Effector memory CD4-positive, alpha-beta T cell (primary cell): Measurements from ENCODE around the gene INSC.
A peak's percentile ranks its signal among the peaks of the same experiment; 100 is the strongest.
"Not testable (repeated sequence)": the region's sequence is repeated elsewhere in the genome, so short reads cannot be mapped to it uniquely, and the experiment has no call there.

Experiments
- DNase-seq, 3 donors: peaks; one replicate each; pipeline ENCODE4 v3.0.0-alpha.2; 2020
- H3K27ac ChIP-seq: 2 replicates; pipeline ENCODE4 v1.7.0; 2013; ENCODE audit warnings: mild to moderate bottlenecking, low read length, moderate library complexity; ENCODE audit not compliant: insufficient read depth, poor library complexity, severe bottlenecking
- H3K27me3 ChIP-seq: replicated peaks from 2 replicates; pipeline ENCODE4 v1.7.0; 2013; ENCODE audit warnings: mild to moderate bottlenecking, low read length; ENCODE audit not compliant: insufficient read depth, control insufficient read depth, poor library complexity, severe bottlenecking
- H3K36me3 ChIP-seq: 2 replicates; pipeline ENCODE4 v1.7.0; 2013; ENCODE audit warnings: mild to moderate bottlenecking, low read length, moderate library complexity; ENCODE audit not compliant: control insufficient read depth, insufficient read depth
- H3K4me1 ChIP-seq: 2 replicates; pipeline ENCODE4 v1.7.0; 2013; ENCODE audit warnings: low read length, mild to moderate bottlenecking; ENCODE audit not compliant: control insufficient read depth, insufficient read depth, poor library complexity, severe bottlenecking
- H3K4me3 ChIP-seq: 2 replicates; pipeline ENCODE4 v1.7.0; 2013; ENCODE audit warnings: low read length, low read depth, mild to moderate bottlenecking; ENCODE audit not compliant: insufficient read depth, poor library complexity, severe bottlenecking
- H3K9me3 ChIP-seq: 2 replicates; pipeline ENCODE4 v1.7.0; 2013; ENCODE audit warnings: mild to moderate bottlenecking, low read length, moderate library complexity; ENCODE audit not compliant: control insufficient read depth
- total RNA-seq, 3 donors: gene quantifications; one replicate each; lab custom pipeline; 2026; lab: John Stamatoyannopoulos, UW

The INSC gene, protein sequence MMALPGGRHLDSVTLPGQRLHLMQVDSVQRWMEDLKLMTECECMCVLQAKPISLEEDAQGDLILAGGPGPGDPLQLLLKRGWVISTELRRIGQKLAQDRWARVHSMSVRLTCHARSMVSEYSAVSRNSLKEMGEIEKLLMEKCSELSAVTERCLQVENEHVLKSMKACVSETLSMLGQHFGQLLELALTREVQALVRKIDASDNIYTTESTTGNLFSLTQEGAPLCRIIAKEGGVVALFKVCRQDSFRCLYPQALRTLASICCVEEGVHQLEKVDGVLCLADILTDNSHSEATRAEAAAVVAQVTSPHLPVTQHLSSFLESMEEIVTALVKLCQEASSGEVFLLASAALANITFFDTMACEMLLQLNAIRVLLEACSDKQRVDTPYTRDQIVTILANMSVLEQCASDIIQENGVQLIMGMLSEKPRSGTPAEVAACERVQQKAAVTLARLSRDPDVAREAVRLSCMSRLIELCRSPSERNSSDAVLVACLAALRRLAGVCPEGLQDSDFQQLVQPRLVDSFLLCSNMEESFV
- 0 to 0.17 (median 0) reads per million in 3 donors for total RNA-seq

DNA sequence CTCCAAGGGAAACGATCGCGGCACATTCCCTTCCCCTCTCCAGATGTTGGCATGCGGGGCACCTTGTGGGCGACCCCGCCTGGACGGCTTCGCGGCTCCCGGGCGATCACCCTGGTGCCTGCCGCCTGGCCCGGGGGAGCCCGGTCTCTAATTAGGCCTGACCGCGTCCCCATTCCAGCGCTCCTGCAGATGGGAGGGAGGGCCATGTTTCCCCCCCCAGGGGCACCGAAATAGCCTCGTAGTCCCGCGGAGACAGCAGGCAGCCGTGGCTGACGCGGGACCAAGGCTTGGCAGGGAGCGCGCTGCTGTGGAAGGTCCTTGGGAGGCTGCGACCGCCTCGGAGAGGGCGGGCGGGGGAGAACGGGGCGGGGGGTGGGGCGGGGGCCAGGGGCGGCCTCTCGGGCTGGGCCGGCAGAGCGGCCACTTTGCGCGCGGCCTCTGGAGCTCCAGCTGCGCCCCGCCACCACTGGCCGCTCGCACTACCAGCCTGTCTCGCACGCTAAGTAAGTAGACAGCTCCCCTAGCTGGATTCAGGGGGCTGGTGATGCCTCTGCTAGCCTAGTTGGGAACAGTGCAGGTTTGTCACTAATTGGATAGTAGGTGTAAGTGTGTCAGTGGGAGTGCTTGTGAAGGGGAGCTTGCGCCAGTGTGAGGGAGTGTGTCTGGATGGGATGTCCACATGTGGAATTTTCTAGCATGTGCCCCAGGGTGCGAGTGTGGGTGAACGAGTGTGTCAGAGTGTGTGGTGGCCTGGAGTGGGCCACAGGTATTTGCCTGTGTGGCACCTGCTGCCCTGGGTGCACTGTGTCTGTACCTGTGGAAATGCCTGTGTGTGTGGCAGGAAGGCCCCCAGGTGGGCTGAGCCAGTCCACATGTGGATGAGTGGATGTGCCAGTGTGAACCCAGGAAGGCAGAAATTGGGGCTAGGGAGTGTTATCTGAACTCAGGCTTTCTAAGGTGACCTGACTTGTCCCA lies at the start of gene INSC:
Gene INSC, plus strand, starts transcription at position 423 of the 975 bp plus-strand sequence. CDS start 34,252 bp downstream, outside the sequence.
- no peaks in the 10 kb centered on the region for H3K4me1 ChIP-seq
- H3K27ac ChIP-seq: no peak within 1 kb of the TSS
- no peaks in the 10 kb centered on the region for H3K9me3 ChIP-seq
- no peak within 1 kb of the TSS for H3K4me3 ChIP-seq
- no peak for DNase-seq
- H3K27me3 ChIP-seq: peaks cover 7% of the 10 kb centered on the region
- H3K36me3 ChIP-seq: no peaks in the 10 kb centered on the region

DNA sequence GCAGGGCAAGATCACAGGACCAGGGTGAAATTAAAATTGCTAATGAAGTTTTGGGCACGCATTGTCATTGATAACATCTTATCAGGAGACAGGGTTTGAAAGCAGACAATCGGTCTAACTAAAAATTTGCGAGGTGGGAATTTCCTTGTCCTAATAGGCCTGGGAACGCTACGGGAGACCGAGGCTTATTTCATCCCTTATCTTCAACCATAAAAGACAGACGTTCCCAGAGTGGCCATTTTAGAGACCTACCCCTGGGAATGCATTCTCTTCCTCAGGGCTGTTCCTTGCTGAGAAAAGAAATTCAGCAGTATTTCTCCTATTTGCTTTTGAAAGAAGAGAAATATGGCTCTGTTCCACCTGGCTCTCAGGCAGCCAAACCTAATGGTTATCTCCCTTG lies 45.0 kb upstream of the INSC start:
- H3K4me3 ChIP-seq: not testable (repeated sequence)

DNA sequence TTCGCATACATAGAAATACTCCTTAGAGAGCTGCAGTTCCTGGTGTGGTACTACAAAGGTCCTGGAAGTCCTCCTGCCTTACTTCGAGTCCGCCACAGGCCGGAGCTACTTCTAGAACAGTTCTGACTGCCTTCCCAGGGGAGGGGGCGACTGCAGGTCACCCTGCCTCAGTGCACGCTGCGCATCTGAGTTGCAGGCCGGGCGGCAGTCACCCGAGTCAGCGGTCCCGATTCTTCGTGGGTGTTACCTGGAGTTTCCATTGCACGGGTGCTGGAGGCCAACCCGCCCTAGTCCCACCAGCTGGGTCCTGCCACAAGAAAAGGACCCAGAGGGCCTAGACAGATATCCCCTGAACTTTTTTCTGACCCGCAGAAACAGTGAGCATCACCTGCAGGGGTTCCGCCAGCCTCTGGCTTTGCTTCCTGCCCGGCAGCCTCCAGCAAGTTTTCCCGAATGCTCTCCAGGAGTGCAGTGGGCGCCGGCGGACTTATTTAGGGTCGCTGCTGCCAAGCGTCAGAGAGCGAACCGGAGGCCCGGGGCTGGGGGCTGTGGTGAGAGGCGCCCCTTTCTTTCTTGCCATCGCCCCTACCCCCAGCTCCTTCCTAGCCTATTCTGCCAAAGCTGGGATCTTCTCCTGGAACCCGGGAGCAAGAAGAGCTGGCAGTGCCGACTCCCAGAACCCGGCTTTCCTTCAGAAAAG lies 43.0 kb upstream of the INSC start:
- H3K4me1 ChIP-seq: peaks cover 18% of the 10 kb centered on the region
- H3K27me3 ChIP-seq: peaks cover 14% of the 10 kb centered on the region
- DNase-seq: no peak
- no peak overlapping the region for H3K4me3 ChIP-seq
- H3K36me3 ChIP-seq: no peaks in the 10 kb centered on the region
- no peaks in the 10 kb centered on the region for H3K9me3 ChIP-seq
- H3K27ac ChIP-seq: no peak overlapping the region

More for the DNA sequence above, 45.0 kb upstream of the INSC start:
- H3K4me1 ChIP-seq: peaks cover 16% of the 10 kb centered on the region
- H3K36me3 ChIP-seq, H3K9me3 ChIP-seq, DNase-seq, H3K27ac ChIP-seq: not testable (repeated sequence)
- H3K27me3 ChIP-seq: peaks cover 14% of the 10 kb centered on the region

DNA sequence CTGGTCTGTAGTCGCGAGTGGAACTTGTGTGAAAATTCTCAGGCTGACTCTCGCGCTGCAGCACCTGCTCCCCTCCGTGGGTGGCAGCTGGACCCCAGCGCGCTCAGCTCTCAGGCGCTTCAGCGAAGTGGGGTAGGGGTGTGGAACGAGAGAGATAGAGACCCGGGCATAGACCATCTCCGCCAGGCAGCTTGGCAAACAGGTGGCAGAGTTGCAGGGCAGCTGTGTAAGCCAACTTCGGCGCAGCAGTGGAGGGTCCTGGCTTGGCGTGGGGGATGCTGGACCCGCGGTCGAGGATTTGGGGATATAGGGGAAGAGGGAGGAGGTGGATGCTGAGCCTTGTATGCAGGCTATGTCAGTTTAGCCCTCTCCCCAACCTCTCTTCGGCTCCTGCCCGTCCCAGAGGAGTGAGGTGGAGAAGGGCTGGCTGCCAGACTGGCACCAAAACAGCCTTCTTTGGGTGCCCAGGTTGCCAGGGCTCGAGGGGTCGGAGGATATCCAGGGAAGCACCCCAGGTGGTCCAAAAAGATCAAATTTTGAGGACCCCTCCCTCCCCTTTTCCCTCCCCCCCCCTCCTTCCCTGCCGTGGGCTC lies 42.1 kb upstream of the INSC start:
- no peak overlapping the region for H3K4me3 ChIP-seq
- no peaks in the 10 kb centered on the region for H3K36me3 ChIP-seq
- peaks cover 14% of the 10 kb centered on the region for H3K27me3 ChIP-seq
- H3K9me3 ChIP-seq: no peaks in the 10 kb centered on the region
- H3K4me1 ChIP-seq: peaks cover 18% of the 10 kb centered on the region
- DNase-seq: no peak
- H3K27ac ChIP-seq: no peak overlapping the region

DNA sequence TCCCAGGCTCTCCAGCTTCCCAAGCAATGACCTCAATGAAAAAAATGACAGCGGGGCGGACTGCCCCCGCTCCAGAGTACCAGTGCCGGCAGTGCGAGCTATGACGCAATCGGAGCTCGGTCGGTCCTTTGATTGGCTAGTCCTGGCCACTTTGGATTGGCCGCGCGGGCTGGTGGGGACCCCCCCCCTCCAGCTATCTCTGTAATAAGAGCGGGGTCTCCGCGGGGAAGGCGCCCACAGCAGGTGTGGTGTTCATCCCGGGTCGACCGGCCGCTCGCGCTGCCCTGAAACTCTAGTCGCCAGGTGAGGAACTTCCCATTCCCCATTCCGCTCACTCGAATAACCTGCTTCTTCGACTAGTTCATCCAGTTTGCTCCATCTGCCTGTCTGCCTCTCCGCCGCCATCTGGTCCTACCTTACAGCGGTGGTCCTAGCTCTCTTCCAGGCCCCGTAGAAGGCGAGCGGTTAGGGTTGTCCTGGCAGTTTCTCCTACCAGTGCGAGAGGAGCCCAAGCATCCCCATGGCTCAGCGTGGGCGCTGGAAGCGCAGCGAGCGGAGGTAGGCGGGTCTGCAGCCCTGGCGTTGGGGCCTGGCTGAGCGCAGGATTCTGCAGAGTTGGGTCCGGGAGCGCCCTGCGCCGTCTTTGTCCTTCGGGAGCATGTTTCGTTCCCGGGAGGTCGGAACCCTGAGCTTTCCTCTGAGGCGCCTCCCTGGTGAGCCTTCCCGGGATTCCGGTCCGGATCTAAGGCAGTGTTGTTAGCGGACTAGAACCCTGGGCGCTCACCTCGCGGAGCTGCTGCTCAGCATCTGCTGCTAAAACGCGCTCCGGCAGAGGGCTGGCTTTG lies 41.1 kb upstream of the INSC start, which contains the start of gene CALCB:
Gene CALCB, plus strand, starts transcription at position 233 of the 845 bp plus-strand sequence. CDS start 1,126 bp downstream, outside the sequence.
- peaks cover 18% of the 10 kb centered on the region for H3K4me1 ChIP-seq
- peaks cover 14% of the 10 kb centered on the region for H3K27me3 ChIP-seq
- no peaks in the 10 kb centered on the region for H3K9me3 ChIP-seq
- H3K27ac ChIP-seq: no peak within 1 kb of the TSS
- peak within 1 kb of the TSS; percentile 44 for H3K4me3 ChIP-seq
- DNase-seq: no peak
- H3K36me3 ChIP-seq: no peaks in the 10 kb centered on the region

DNA sequence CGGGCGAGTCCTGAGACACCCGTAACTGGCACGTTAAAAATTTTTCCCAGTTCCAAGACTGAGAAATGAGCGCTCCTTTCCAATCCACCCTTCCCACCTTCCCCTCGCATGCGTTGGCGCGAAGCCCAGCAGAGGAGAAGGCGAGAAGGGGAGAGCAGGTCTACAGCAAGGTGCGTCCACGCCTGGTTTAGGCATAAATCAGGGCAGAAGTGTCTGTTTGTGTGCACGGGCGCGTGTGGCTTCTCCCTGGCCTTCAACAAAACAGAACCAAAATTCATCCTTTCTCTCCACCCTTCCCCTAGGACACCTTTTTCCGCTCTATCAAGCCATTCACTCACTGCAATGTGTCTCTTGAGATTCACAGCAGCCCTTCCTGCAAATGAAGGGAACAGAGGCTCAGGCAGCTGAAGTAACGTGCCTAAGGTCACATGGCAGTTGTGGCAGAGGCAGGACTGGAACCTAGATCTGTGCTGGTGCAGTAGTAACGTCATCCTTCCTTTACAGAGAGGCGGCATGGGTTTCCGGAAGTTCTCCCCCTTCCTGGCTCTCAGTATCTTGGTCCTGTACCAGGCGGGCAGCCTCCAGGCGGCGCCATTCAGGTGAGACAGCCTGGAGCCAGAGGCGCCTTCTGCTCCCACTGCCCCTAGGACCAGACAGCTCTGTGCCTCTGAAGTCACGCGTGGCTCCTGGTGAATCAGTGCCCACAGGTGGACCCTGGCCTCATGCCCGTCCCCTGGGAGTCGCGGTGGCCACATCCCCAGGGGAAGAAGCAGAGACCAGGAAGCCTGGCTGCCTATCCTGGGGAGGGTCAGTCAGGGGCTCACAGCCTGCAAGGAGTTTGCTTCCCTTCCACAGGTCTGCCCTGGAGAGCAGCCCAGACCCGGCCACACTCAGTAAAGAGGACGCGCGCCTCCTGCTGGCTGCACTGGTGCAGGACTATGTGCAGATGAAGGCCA lies 40.2 kb upstream of the INSC start:
- H3K4me3 ChIP-seq: peak overlapping the region; percentile 44
- peaks cover 14% of the 10 kb centered on the region for H3K27me3 ChIP-seq
- DNase-seq: peak; percentile 47 to 65 (median 55)
- no peaks in the 10 kb centered on the region for H3K9me3 ChIP-seq
- peaks cover 18% of the 10 kb centered on the region for H3K4me1 ChIP-seq
- no peaks in the 10 kb centered on the region for H3K36me3 ChIP-seq
- no peak overlapping the region for H3K27ac ChIP-seq

DNA sequence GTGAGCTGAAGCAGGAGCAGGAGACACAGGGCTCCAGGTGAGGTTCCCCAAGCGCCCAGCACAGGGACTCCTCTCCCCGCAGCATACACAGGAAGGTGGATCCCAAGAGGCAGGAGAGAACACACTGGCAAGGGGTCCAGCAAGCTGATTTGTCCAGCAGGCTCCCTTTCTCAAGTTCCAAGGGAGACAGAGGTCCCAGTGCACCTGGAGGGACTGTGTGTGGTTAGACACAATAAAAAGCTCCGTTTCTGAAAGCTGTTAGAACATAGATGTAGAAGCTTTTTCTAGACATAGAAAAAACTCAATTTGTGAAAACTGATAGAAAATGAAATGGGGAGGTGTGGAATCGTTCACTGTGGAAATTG lies 39.6 kb upstream of the INSC start:
- Histone ChIP-seq H3K9me3 (no peaks in the 10 kb centered on the region), H3K4me1 (peaks cover 18% of the 10 kb centered on the region), H3K4me3 (peak overlapping the region; percentile 44), H3K36me3 (no peaks in the 10 kb centered on the region), H3K27me3 (peaks cover 14% of the 10 kb centered on the region), H3K27ac (no peak overlapping the region)
- no peak for DNase-seq

DNA sequence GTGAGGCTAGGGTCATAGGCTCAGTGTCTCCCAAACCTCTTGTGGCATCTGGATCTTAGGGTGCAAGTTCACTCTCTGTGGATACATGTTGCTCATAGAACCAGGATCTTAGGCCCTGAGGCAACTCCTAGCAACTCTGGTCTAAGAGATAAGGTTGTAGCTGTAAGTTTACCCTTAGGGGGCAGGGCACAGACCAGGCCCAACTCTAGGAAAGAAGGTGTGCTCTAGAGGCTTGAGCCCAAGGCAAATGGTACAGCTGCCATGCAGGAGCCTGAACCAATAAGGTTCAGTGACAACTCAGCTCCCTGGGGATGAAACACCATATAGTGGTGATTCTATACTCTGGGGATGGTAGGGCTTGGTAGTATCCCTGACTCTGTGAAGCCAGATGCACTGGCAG lies 23.5 kb upstream of the INSC start:
- H3K4me1 ChIP-seq: no peaks in the 10 kb centered on the region
- DNase-seq: no peak

More for the DNA sequence above, 23.5 kb upstream of the INSC start:
- no peaks in the 10 kb centered on the region for H3K27me3 ChIP-seq
- no peak overlapping the region for H3K27ac ChIP-seq
- H3K36me3 ChIP-seq: no peaks in the 10 kb centered on the region
- H3K4me3 ChIP-seq: no peak overlapping the region
- H3K9me3 ChIP-seq: no peaks in the 10 kb centered on the region
